Measurements from ENCODE around the gene CD177. TPM values are rescaled to one million over a fixed set of nuclear protein-coding genes. Genes with fewer than 3 reads are reported as not detected.

CD177 gene
- total and polyA plus RNA-seq, 2 of the 8 experiments (the other 6 are each of a cell fraction or from before 2014, with no cell fraction given): 3.4 to 10.0 TPM

DNA sequence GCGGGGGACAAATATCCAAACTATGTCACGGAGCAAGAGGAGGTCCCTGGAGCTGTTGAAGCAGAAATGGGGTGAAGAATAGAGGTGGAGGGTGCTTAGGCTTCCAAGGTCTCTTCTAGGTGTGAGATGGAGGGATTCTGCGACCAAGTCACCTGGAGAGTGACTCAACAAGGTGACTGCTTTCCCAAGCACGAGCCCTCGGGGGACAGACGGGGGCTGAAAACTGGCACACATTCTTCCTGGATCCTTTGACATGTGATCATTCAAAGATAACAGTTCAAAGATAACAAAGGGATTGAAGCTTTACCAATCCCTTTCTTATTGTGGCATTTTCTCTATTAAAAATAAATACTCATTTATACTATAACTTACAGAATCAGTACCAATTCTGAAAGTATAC is 59.0 kb downstream of the CD177 start:
- H3K79me2 ChIP-seq (ENCODE audit: control insufficient read depth in 1 of 2, insufficient read depth in 2 of 2, low read length in 2 of 2): no peaks in the 10 kb centered on the region
- no peak overlapping the region for H2AK5ac ChIP-seq (ENCODE audit: low read depth, low read length)
- no peak overlapping the region for H2BK12ac ChIP-seq (ENCODE audit: low read depth, low read length)
- no peaks in the 10 kb centered on the region for H3K36me3 ChIP-seq (ENCODE audit: control insufficient read depth in 2 of 4, insufficient read depth in 4 of 4, low read length in 3 of 4)
- H3K56ac ChIP-seq (replicated peaks; ENCODE audit: insufficient read length, low read depth, low read length): no peak overlapping the region
- H3K4ac ChIP-seq (replicated peaks; ENCODE audit: insufficient read length, low read depth, low read length): no peak overlapping the region
- CTCF ChIA-PET (ENCODE audit: partially characterized antibody): no interaction called here
- no peak overlapping the region for H3K4me2 ChIP-seq (ENCODE audit: insufficient read depth in 1 of 2, low read depth in 2 of 2, low read length in 2 of 2)
- POLR2A ChIA-PET (ENCODE audit: partially characterized antibody): no interaction called here
- H4K20me1 ChIP-seq (replicated peaks in 1 of 2; ENCODE audit: control insufficient read depth in 1 of 2, insufficient read depth in 2 of 2, low read length in 2 of 2): no peaks in the 10 kb centered on the region
- no peak overlapping the region for H3K14ac ChIP-seq (ENCODE audit: insufficient read length)
- no peak overlapping the region for H4K8ac ChIP-seq (ENCODE audit: extremely low read depth, insufficient read depth, low read length)
- no peak overlapping the region for H3K23ac ChIP-seq (ENCODE audit: insufficient read length)
- H3K4me1 ChIP-seq (replicated peaks in 1 of 4; ENCODE audit: control insufficient read depth in 3 of 4, insufficient read depth in 4 of 4, low read length in 3 of 4): peaks cover 0 to 4% (median 2%) of the 10 kb centered on the region in 4 experiments; a peak in 4 of 7 replicates
- no peak overlapping the region for H2BK5ac ChIP-seq (ENCODE audit: low read depth, low read length)
- no peak overlapping the region for H3K9ac ChIP-seq (replicated peaks in 1 of 4; ENCODE audit: extremely low read depth in 1 of 4, low read depth in 3 of 4, low read length in 3 of 4)
- no peak overlapping the region for H3K18ac ChIP-seq (ENCODE audit: extremely low read depth, low read length)
- no peak overlapping the region for H3K4me3 ChIP-seq (ENCODE audit: extremely low read depth in 1 of 4, insufficient read depth in 2 of 4, low read depth in 3 of 4, low read length in 4 of 4)
- H2BK120ac ChIP-seq (replicated peaks; ENCODE audit: low read depth, low read length): no peak overlapping the region
- no peak overlapping the region for H4K91ac ChIP-seq (replicated peaks; ENCODE audit: insufficient read length, low read length)
- DNase-seq (ENCODE audit: low read depth in 1 of 2, low spot score in 2 of 2): no peak
- H3K79me1 ChIP-seq (ENCODE audit: low read depth, low read length): no peaks in the 10 kb centered on the region
- H4K5ac ChIP-seq (ENCODE audit: insufficient read length, low read depth, low read length): no peak overlapping the region
- H3K27me3 ChIP-seq (replicated peaks in 1 of 4; ENCODE audit: control insufficient read depth in 3 of 4, extremely low read depth in 1 of 4, insufficient read depth in 3 of 4, low read length in 3 of 4): no peaks in the 10 kb centered on the region
- no peak for FAIRE-seq
- no peak overlapping the region for H3K27ac ChIP-seq (ENCODE audit: low read depth, low read length)
- no peak overlapping the region for H2AFZ ChIP-seq (ENCODE audit: low read length)
- H2BK15ac ChIP-seq (ENCODE audit: low read length): no peak overlapping the region
- peaks cover 3 to 9% of the 10 kb centered on the region in 2 experiments; a peak in 2 of 4 replicates for H3K9me3 ChIP-seq (ENCODE audit: insufficient read depth in 2 of 2, low read depth in 1 of 2, low read length in 1 of 2)
- 90% methylated on average over 6 of the region's 6 CpGs; no CpG with 5 or more reads in 1 of the 2 experiments for WGBS, 2 experiments (ENCODE audit: extremely low coverage in 1 of 2, insufficient coverage in 1 of 2, insufficient read length in 1 of 2, insufficient replicate concordance in 2 of 2, low coverage in 1 of 2, low lambda C conversion rate in 2 of 2, missing lambda C conversion rate in 1 of 2)
- H3K23me2 ChIP-seq (ENCODE audit: low read depth, low read length): no peaks in the 10 kb centered on the region; the same call in 1 of the 2 replicates
- H2BK20ac ChIP-seq (ENCODE audit: low read length): no peak overlapping the region
- no peak for TF ChIP-seq POLR2AphosphoS5 (IDR thresholded peaks at IDR 0.05; ENCODE audit: low read depth, low read length)
- no peak for TF ChIP-seq NANOG (IDR thresholded peaks at IDR 0.05; ENCODE audit: insufficient read depth, low read depth, low read length, poor library complexity, severe bottlenecking)
- no peak for TF ChIP-seq SP4 (IDR thresholded peaks at IDR 0.05; ENCODE audit: low read length)
- TF ChIP-seq CHD1 (IDR thresholded peaks at IDR 0.05; ENCODE audit: low read depth, low read length): no peak
- TF ChIP-seq TCF12 (IDR thresholded peaks at IDR 0.05; ENCODE audit: low read depth, low read length): no peak
- no peak for TF ChIP-seq SIN3A (conservative IDR thresholded peaks at IDR 0.05 in 1 of 2, IDR thresholded peaks at IDR 0.05 in 1 of 2; ENCODE audit: low read depth in 1 of 2, low read length in 2 of 2)
- TF ChIP-seq JUND (IDR thresholded peaks at IDR 0.05; ENCODE audit: low read length): no peak
- no peak for TF ChIP-seq BRCA1 (IDR thresholded peaks at IDR 0.05; ENCODE audit: low read depth, low read length)
- TF ChIP-seq BACH1 (IDR thresholded peaks at IDR 0.05; ENCODE audit: low read length): no peak
- no peak for TF ChIP-seq CTBP2 (IDR thresholded peaks at IDR 0.05; ENCODE audit: borderline replicate concordance, insufficient read depth, insufficient read length, low read length)
- no peak for TF ChIP-seq HDAC2 (IDR thresholded peaks at IDR 0.05; ENCODE audit: borderline replicate concordance in 1 of 2, low read depth in 2 of 2, low read length in 2 of 2)
- no peak for TF ChIP-seq KDM4A (IDR thresholded peaks at IDR 0.05; ENCODE audit: low read depth, low read length, severe bottlenecking)
- no peak for TF ChIP-seq SIX5 (IDR thresholded peaks at IDR 0.05; ENCODE audit: low read depth, low read length)
- TF ChIP-seq RNF2 (IDR thresholded peaks at IDR 0.05; ENCODE audit: borderline replicate concordance, low read depth, low read length, missing control alignments, poor library complexity, severe bottlenecking): no peak
- no peak for TF ChIP-seq CEBPB (IDR thresholded peaks at IDR 0.05; ENCODE audit: low read depth, low read length)
